ENCODE results near the gene GSKIP. TPM values are rescaled to one million over a fixed set of nuclear protein-coding genes. Genes with fewer than 3 reads are reported as not detected.

The GSKIP gene
- total RNA-seq, 1 donor from 2014 or later: 22.7 TPM

GRCh38 chr14:96376093-96376492, 12.8 kb downstream of the GSKIP start:
- no peak for DNase-seq (ENCODE audit: low spot score)

DNA sequence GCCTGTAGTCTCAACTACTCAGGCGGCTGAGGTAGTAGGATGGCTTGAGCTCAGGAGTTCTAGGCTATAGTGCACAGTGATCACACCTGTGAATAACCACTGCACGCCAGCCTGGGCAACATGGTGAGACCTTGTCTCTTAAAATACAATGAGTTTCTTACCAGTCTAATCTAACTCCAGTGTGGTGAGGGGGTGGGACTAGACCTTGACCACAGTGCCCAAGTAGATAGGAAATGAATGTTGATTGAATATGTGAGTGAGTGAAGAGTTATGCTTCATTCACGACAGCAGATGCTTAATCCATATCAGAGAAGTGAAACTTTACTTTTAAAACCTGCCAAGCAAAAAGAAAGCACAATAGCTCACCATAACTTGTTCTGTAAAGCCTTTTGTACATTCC, 17.4 kb downstream of the GSKIP start:
- DNase-seq (ENCODE audit: low spot score): no peak

DNA sequence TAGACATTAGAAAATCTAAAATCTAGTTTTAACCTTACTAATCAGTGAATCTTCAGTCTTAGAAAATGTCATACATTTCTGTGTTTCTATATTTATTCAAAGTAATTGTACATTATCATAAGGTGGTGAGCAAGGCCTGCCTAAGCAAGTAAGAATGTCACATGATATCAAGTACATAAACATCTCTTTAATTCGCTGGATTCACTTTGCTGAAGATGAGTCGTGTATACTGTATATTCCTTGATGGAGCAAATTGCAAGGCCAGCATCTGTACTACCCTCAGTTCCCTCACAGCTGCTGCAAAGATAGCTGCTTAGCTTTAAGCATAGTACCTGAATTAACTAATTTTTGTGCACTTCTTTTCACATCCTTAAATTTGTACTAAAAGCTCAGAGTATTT, 20.1 kb downstream of the GSKIP start:
- DNase-seq (ENCODE audit: low spot score): no peak

GRCh38 chr14:96384053-96384452, 20.7 kb downstream of the GSKIP start:
- no peak for DNase-seq (ENCODE audit: low spot score)

GRCh38 chr14:96384740-96385139, 21.4 kb downstream of the GSKIP start:
- no peak for DNase-seq (ENCODE audit: low spot score)

- DNase-seq (ENCODE audit: low spot score): no peak
Measured at GRCh38 chr14:96385385-96385784, 22.1 kb downstream of the GSKIP start.

- no peak for DNase-seq (ENCODE audit: low spot score)
Measured at GRCh38 chr14:96390965-96391292, 27.6 kb downstream of the GSKIP start.

DNA sequence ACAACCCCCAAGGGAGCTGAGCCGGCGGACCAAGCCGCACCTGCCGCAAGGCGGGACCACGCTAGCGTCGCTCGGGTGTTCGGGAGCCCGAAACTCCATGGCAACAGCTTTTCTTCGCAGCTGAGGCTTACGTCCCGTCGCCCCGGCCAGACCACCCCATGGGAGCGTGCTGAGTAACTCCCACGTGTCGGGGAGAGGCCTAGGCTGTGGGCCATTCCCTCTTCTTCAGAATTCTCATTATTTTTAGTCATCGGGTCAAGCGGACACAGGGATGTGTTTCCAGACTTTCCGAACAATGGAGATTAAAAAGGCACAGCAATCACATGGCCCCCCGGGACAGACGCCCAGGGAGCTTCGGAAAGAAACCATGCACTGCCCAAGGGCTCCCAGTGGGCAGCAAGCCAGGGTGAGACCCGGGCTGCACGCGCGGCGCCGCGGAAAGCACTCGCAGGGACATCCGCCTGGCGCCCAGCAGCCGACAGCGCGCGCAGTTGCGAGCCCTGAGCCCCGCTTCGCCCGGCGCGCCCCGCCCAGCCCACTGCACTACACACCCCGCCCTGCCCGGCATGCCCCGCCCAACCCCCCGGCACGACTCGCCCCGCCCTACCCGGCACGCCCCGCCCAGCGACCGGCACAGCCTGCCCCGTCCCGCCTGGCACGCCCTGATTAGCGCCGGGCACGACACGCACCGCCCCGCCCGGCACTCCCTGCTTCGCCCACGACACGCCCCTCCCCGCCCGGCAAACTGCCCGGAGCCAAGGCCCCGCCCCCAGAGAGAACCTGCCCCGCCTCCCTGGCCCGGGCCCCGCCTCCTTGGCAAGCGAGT, 28.2 kb downstream of the GSKIP start:
- peak; percentile 97 for DNase-seq (ENCODE audit: low spot score)

- no peak for DNase-seq (ENCODE audit: low spot score)
Measured at GRCh38 chr14:96393071-96393691, 29.9 kb downstream of the GSKIP start.

DNA sequence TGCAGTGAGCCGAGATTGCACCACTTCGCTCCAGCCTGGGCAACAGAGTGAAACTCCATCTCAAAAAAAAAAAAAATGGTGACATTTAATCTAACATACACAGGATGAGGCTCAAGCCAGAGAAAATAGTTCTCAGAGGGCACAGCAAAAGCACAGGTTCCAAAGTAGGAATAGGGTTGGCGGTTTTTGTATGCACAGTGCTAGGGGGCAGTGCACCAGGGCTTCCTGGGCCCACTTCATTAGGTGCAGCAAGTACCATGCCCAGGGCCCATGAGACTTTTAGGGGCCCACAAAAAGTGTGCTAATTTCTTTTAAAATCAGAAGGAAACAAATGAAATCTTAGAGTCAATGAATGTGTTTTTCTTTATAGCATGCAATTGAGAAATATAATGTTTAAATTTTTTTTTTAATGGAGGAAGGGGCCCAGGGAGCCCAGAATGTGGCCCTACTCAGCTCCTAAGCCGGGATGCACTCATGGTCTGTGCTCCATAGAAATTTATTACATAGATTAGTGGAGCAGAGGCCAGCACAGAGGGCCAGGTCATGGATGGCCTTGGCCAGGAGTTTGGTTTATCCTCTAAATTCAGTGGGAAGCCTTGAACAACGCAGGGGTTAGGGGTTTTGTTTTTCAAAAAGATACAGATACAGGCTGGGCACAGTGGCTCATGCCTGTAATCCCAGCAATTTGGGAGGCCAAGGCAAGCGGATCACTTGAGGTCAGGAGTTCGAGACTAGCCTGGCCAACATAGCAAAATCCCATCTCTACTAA, 30.9 kb downstream of the GSKIP start:
- DNase-seq (ENCODE audit: low spot score): no peak

GRCh38 chr14:96398432-96398831, 35.1 kb downstream of the GSKIP start:
- DNase-seq (ENCODE audit: low spot score): no peak

GRCh38 chr14:96398921-96399320, 35.6 kb downstream of the GSKIP start:
- DNase-seq (ENCODE audit: low spot score): no peak

- DNase-seq (ENCODE audit: low spot score): no peak
Measured at GRCh38 chr14:96399405-96399804, 36.1 kb downstream of the GSKIP start.

DNA sequence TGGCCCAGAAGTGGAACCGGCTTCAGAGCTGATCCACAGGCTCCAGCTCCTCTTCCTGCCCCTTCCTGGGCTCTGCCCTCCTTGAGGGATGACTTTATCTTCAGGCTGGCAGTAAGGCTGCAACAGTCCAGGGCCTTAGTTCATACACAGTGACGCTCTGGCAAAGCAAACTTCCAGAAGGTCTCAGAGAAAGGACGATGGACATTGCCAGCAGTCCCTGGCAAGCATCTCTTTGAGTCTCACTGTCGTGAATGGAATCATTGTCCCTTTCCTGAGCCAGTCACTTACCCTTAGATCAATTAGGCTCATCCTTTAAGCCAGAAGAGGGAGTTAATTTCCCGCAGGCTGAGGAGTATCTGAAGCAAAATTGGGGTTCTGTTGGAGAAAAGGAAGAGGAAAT, 37.2 kb downstream of the GSKIP start:
- no peak for DNase-seq (ENCODE audit: low spot score)

DNA sequence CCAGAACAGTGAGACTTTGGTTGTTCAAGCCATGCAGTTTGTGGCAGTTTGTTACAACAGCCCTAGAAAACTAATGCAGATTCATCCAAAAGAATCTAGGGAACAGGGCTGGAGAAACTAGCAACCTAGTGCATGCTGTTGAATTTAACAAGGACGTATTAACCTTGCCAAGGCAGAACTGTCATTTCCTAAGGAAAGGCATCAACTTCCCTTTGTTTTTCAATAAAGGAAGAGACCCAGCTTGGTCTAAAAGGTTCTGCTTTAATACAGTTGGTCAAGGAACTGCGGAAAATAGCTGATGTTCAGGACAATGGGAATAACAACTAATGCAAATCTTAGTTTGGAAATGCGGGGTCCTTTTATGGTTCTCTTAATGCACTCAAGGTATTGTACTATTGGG, 40.1 kb downstream of the GSKIP start:
- no peak for DNase-seq (ENCODE audit: low spot score)

DNA sequence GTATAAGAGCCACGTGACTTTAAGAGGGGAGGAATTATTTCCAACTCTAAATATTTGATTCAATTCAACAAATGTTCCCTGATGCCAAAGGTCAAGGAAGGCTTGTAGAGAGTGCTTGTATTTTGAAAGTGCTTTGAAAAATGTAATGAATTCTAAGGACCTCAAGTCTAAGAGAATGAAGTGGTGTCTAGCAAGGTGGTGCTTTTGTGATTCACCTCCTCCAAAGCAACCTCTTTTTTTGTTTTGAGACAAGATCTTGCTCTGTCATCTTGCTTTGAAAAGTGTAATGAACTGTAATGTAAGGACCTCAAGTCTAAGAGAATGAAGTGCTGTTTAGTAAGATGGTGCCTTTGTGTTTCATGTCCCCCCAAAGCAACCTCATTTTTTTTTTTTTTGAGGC, 42.4 kb downstream of the GSKIP start:
- DNase-seq (ENCODE audit: low spot score): no peak

GRCh38 chr14:96407935-96408570, 44.7 kb downstream of the GSKIP start:
- no peak for DNase-seq (ENCODE audit: low spot score)

GRCh38 chr14:96408608-96409007, 45.3 kb downstream of the GSKIP start:
- DNase-seq (ENCODE audit: low spot score): no peak

- peak; percentile 27 for DNase-seq (ENCODE audit: low spot score)
Measured at GRCh38 chr14:96409701-96410100, 46.4 kb downstream of the GSKIP start.

- no peak for DNase-seq (ENCODE audit: low spot score)
Measured at GRCh38 chr14:96410119-96410518, 46.8 kb downstream of the GSKIP start.

- no peak for DNase-seq (ENCODE audit: low spot score)
Measured at GRCh38 chr14:96413526-96413925, 50.2 kb downstream of the GSKIP start.

DNA sequence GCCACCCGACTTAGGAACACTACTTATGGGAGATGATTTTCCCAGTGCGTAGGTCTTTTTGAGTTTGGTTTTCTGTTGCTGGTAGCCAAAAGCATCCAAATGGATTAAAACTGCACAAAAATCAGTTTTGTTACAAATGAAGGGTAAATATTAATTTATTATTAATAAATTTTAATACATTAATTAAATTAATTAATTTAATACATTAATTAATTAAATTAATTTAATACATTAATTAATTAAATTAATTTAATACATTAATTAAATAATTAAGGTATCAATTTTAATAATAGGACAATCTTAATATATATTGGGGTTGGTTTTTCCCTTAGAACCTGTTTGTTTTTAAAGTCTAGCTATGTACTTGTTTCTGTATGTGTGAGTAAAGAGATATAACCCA, 52.2 kb downstream of the GSKIP start:
- DNase-seq (ENCODE audit: low spot score): no peak
